Suprapubic skin (tissue), 4 donors: Measurements from ENCODE around the gene DIP2C. TPM values are rescaled to one million over a fixed set of nuclear protein-coding genes. Genes with fewer than 3 reads are reported as not detected.

Experiments
- DNase-seq, 2 donors: peaks; one replicate each; pipeline ENCODE4 v3.0.0-alpha.2; 2019; ENCODE audit warnings: low spot score in 2 of 2
- H3K27ac ChIP-seq: fragments of 200-600 bp; sonication (generic); one replicate; pipeline ENCODE4 v1.5.1; 2019
- H3K27me3 ChIP-seq: fragments of 200-600 bp; sonication (generic); one replicate; pipeline ENCODE4 v1.5.1; 2019
- H3K36me3 ChIP-seq: fragments of 200-600 bp; sonication (generic); one replicate; pipeline ENCODE4 v1.5.1; 2019
- H3K4me1 ChIP-seq: fragments of 200-600 bp; sonication (generic); one replicate; pipeline ENCODE4 v1.5.1; 2019
- H3K4me3 ChIP-seq: fragments of 200-600 bp; sonication (generic); one replicate; pipeline ENCODE4 v1.5.1; 2019; ENCODE audit warnings: mild to moderate bottlenecking
- H3K9me3 ChIP-seq: fragments of 200-600 bp; sonication (generic); one replicate; pipeline ENCODE4 v1.5.1; 2019
- EP300 ChIP-seq: sonication (generic); formaldehyde crosslinking; IDR thresholded peaks from one replicate; pipeline ENCODE4 v1.6.1; 2017; ENCODE audit warnings: antibody characterized with exemption
- POLR2A ChIP-seq, 2 donors: fragments of 450-650 bp; IDR thresholded peaks; one replicate each; pipeline ENCODE4 v1.6.1; 2017; ENCODE audit warnings: antibody characterized with exemption in 2 of 2, mild to moderate bottlenecking in 2 of 2, moderate library complexity in 2 of 2
- POLR2AphosphoS5 ChIP-seq, 3 donors: sonication (generic); formaldehyde crosslinking; IDR thresholded peaks; one replicate each; pipeline ENCODE4 v1.6.1; 2017; ENCODE audit warnings: antibody characterized with exemption in 3 of 3
- WGBS: methylation state at CpG from one replicate; pipeline ENCODE4 v1.1.5; 2018; 5-methylcytosine and 5-hydroxymethylcytosine counted together
- total RNA-seq, 4 donors: library from RNA; depleted of rRNA; stranded (reverse); fragments of >200 nt; gene quantifications; one replicate each; pipeline ENCODE4 v1.1.0, GENCODE V29; 2016
- TF ChIP-seq, protein P1 (sequence below), 2 donors: fragments of 200-600 bp in 1 of 2; fragments of 450-650 bp in 1 of 2; sonication (generic) in 1 of 2; IDR thresholded peaks; one replicate each; pipeline ENCODE4 v1.5.1; 2016 to 2019; ENCODE audit warnings: antibody characterized with exemption in 2 of 2, mild to moderate bottlenecking in 1 of 2, moderate library complexity in 1 of 2

Gene DIP2C
- total RNA-seq, 4 donors from 2014 or later: 6.7 to 23.3 (median 14.7) TPM

DNA sequence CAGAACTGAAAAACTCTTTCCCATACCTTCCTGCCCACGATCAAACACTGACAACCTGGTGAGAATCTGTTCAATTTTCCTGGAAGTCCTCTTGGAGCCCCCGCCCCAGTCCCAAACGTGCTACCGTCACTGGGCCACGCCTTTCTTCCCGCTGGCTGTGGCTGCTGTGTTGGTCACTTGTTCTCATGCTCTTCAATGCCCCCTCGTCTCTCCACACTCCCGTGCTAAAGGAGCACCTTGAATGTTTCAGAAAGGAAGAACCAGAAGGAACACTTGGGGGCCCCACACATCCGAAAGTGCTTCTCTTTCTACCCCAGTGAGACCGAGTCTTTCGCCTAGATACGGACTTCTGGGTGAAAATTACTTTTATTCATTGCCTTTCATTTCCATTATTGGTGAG is 215.1 kb downstream of the DIP2C start:
- H3K36me3 ChIP-seq: peaks cover 28% of the 10 kb centered on the region
- H3K4me1 ChIP-seq: no peaks in the 10 kb centered on the region
- 92% methylated on average over 12 of the region's 12 CpGs for WGBS

DNA sequence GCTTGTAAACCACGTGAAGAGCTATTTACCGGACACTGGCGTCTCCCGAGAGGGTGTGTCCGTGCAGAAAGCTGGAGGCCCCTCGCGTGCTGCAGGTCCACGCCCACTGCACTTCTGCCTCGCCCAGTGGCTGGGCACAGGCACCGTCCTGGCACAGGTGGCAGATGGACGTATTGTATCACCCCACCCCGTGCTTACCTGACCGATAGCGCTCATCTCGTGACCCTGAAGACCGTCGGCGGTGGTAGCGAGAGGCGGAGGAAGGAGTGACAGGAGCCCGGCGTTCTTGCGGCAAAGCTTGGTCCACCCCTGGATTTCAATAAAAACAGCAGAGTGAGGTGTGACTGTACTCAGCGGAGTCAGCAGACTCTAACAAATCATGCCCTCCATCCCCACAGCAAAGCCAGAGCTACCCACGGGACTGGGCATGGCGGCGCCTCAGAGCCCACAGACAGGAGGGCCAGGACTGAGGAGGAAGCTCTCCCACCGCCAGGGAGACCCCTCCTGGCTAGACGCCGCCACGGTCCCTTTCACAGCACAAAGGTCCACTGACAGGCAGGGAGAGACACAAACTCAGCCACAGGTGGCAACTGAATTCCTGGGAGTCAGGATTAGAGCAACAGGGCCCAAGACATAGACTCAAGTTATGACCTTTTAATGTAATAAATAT is 217.1 kb downstream of the DIP2C start:
- DNase-seq: no peak
- Histone ChIP-seq H3K4me1 (no peaks in the 10 kb centered on the region), H3K4me3 (no peak overlapping the region), H3K36me3 (peaks cover 28% of the 10 kb centered on the region), H3K27ac (no peak overlapping the region), H3K9me3 (no peaks in the 10 kb centered on the region), H3K27me3 (no peaks in the 10 kb centered on the region)
- WGBS: 86% methylated on average over 25 of the region's 31 CpGs
- TF ChIP-seq POLR2A (IDR thresholded peaks at IDR 0.05): no peak
- TF ChIP-seq EP300: no peak
- TF ChIP-seq, protein P1, sequence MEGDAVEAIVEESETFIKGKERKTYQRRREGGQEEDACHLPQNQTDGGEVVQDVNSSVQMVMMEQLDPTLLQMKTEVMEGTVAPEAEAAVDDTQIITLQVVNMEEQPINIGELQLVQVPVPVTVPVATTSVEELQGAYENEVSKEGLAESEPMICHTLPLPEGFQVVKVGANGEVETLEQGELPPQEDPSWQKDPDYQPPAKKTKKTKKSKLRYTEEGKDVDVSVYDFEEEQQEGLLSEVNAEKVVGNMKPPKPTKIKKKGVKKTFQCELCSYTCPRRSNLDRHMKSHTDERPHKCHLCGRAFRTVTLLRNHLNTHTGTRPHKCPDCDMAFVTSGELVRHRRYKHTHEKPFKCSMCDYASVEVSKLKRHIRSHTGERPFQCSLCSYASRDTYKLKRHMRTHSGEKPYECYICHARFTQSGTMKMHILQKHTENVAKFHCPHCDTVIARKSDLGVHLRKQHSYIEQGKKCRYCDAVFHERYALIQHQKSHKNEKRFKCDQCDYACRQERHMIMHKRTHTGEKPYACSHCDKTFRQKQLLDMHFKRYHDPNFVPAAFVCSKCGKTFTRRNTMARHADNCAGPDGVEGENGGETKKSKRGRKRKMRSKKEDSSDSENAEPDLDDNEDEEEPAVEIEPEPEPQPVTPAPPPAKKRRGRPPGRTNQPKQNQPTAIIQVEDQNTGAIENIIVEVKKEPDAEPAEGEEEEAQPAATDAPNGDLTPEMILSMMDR (IDR thresholded peaks at IDR 0.05): no peak
- no peak for TF ChIP-seq POLR2AphosphoS5 (IDR thresholded peaks at IDR 0.05)

More for the DNA sequence above, 215.1 kb downstream of the DIP2C start:
- H3K4me3 ChIP-seq: no peak overlapping the region
- TF ChIP-seq EP300: no peak
- no peak for TF ChIP-seq POLR2A (IDR thresholded peaks at IDR 0.05)
- TF ChIP-seq, protein P1 (IDR thresholded peaks at IDR 0.05): no peak
- no peak for TF ChIP-seq POLR2AphosphoS5 (IDR thresholded peaks at IDR 0.05)
- DNase-seq: no peak
- H3K9me3 ChIP-seq: no peaks in the 10 kb centered on the region
- H3K27ac ChIP-seq: no peak overlapping the region
- H3K27me3 ChIP-seq: no peaks in the 10 kb centered on the region

DNA sequence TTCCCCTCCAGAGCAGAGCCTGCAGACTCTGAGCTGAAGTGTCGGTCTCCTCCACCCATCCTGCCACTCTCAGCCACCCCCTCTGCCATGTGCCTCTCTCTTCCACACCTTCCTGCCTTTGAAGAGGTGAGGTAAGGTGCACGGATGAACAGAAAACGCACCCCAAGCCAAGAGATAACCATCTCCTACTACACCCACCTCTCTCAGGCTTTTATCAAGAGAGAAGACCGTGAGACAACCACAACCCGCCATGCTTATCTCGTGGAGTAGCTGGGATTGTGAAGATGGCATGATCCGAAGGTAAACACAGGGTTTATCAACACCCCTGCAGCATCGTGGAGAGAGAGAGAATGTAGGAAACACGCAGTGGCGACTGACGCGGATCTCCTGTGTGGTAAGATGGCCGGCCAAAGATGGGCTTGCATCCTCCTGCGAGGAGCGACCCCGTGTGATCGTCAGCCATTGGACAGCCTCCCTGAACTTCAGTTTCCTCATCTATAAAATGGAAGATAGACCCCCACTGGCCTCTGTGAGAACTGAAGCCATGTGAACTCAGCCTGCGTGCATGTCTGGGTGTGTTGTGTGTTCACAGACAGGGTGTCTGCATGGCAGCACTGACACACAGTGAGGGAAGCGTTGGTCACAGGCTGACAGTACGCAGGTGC is 219.0 kb downstream of the DIP2C start:
- peaks cover 28% of the 10 kb centered on the region for H3K36me3 ChIP-seq
- no peak for DNase-seq
- TF ChIP-seq EP300 (no peak), POLR2A (IDR thresholded peaks at IDR 0.05) (no peak), POLR2AphosphoS5 (IDR thresholded peaks at IDR 0.05) (no peak)
- TF ChIP-seq, protein P1 (IDR thresholded peaks at IDR 0.05): no peak
- 94% methylated on average over 20 of the region's 20 CpGs for WGBS
- no peaks in the 10 kb centered on the region for H3K27me3 ChIP-seq
- H3K4me3 ChIP-seq: no peak overlapping the region
- no peaks in the 10 kb centered on the region for H3K4me1 ChIP-seq
- H3K9me3 ChIP-seq: no peaks in the 10 kb centered on the region
- no peak overlapping the region for H3K27ac ChIP-seq

DNA sequence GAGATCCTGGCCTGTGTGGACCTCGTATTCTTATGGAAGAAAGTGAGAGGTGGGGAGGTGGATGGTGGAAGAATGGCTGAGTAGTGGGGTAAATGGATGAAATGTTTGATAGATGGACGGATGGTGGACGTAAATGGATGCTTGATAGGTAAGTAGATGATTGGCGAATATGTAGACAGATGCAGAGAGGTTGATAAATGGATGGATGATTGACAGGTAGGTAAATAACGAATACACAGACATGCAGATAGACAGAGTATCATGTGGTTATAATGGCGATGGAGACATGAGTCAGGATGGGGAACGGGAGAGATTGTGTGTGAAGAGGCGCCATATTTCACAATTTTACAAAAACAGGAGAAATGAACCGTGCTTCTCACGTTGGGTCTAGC is 219.5 kb downstream of the DIP2C start:
- DNase-seq: no peak
- Histone ChIP-seq H3K36me3 (peaks cover 28% of the 10 kb centered on the region), H3K27ac (no peak overlapping the region), H3K4me1 (no peaks in the 10 kb centered on the region), H3K4me3 (no peak overlapping the region), H3K27me3 (no peaks in the 10 kb centered on the region), H3K9me3 (no peaks in the 10 kb centered on the region)
- WGBS: 94% methylated on average over 10 of the region's 10 CpGs
- TF ChIP-seq EP300: no peak
- TF ChIP-seq POLR2AphosphoS5 (IDR thresholded peaks at IDR 0.05): no peak
- TF ChIP-seq, protein P1 (IDR thresholded peaks at IDR 0.05): no peak
- TF ChIP-seq POLR2A (IDR thresholded peaks at IDR 0.05): no peak

DNA sequence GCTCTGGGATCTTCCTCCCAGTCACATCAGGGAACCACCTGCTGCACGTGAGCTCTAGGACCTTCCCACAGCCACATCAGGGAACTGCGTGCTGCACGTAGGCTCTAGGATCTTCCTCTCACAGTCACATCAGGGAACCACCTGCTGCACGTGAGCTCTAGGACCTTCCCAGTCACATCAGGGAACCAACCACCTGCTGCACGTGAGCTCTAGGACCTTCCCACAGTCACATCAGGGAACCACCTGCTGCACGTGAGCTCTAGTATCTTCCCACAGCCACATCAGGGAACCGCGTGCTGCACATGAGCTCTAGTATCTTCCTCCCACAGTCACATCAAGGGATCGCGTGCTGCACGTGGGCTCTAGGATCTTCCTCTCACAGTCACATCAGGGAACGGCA is 229.7 kb downstream of the DIP2C start:
- H3K9me3 ChIP-seq: no peaks in the 10 kb centered on the region
- DNase-seq: no peak

More for the DNA sequence above, 229.7 kb downstream of the DIP2C start:
- H3K4me3 ChIP-seq: no peak overlapping the region
- H3K36me3 ChIP-seq: no peaks in the 10 kb centered on the region
- H3K4me1 ChIP-seq: peaks cover 3% of the 10 kb centered on the region
- H3K27ac ChIP-seq: no peak overlapping the region
- no peaks in the 10 kb centered on the region for H3K27me3 ChIP-seq
- WGBS: 93% methylated on average over 11 of the region's 12 CpGs
- TF ChIP-seq POLR2AphosphoS5 (IDR thresholded peaks at IDR 0.05): no peak
- TF ChIP-seq POLR2A (IDR thresholded peaks at IDR 0.05): no peak
- TF ChIP-seq, protein P1 (IDR thresholded peaks at IDR 0.05): no peak
- no peak for TF ChIP-seq EP300
